Activated T-cell treated with anti-CD3 and anti-CD28 coated beads for 24 hours (primary cell): Measurements from ENCODE around the gene PNMA6E.

Experiments
- DNase-seq: peaks from one replicate; pipeline ENCODE4 v3.0.0-alpha.2; 2020; ENCODE audit warnings: low read depth

Gene PNMA6E

GRCh38 chrX:153349952-153350351 is 51.2 kb downstream of the PNMA6E start:
- no peak for DNase-seq

GRCh38 chrX:153348421-153348820 is 52.7 kb downstream of the PNMA6E start:
- no peak for DNase-seq

- no peak for DNase-seq
These were observed 53.6 kb downstream of the PNMA6E start for GRCh38 chrX:153347530-153347929.
